GM18870 (cell line): ENCODE measurements around the gene HUNK.

Source experiments
- ATAC-seq: cut with Tn5 transposase; IDR thresholded peaks from one replicate; pipeline ENCODE4 v1.9.1; 2021; ENCODE audit warnings: moderate library complexity; ENCODE audit not compliant: unreplicated experiment

Gene HUNK

DNA sequence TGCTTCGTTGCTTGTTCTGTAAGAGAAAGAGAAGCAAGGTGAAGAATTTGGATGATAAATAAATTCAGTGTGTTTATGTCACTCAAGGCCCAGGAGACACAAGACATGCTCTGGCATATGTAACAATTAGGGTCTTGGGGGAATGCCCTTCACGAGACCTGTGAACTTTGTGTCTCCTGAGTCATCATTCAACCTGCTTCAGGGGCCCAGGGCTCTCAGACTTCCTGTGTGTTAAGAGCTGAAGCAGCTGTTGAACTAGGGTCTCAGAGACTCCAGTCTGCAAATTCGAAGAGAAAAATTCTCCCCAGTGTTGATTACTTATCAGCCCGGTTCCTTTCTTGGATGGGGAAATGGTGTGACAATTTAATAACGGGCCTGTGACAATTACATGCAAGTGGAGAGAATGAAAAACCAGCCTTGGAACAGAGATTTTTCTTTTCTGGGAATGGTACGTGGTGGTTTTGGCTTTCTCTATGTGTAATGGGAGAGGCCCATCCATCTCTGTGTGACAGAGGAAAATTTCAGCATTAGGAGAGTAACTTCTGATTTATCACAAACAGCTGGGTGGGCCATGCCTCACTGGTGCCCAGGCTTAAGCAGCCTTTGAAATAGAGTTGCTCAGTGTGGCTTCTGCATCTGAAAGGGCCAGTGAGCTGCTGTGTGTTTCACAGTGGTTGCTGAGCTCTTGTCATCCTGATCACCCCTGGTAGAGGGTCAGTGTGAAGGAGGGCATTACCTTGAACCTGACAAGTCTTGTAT, 22.4 kb downstream of the HUNK start:
- no peak for ATAC-seq

DNA sequence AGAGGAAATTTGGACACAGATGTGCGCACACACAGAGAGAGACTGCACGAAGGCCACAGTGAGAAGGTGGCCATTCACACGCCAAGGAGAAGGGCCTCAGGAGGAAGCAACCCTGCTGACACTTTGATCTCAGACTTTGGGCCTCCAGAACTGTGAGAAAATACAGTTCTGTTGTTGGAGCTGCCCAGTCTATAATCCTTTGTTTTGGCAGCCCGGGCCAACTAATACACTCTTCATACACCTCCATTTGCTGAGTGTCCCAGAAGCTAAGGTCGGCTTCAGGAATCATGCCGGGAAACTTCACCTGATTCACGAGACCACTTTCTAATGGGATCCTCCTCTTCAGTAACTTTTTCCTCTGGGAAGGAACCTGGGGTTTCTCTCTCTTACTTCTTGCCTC, 23.2 kb downstream of the HUNK start:
- ATAC-seq = no peak

DNA sequence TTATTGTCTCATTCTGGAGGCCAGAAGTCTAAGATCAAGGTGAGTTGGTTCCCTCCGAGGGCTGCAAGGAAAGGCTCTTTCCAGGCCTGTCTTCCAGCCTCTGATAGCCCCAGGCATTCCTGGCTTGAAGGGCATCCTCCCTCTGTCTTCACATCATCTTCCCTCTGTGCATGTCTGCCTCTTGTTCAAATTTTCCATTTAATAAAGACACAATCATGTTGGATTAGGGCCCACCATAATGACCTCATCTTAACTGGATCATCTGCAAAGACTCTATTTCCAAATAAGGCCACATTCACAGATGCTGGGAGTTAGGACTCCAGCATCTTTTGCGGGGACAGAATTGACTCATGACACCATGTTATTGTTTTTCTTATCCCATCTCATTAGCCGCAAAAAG, 24.5 kb downstream of the HUNK start:
- no peak for ATAC-seq

DNA sequence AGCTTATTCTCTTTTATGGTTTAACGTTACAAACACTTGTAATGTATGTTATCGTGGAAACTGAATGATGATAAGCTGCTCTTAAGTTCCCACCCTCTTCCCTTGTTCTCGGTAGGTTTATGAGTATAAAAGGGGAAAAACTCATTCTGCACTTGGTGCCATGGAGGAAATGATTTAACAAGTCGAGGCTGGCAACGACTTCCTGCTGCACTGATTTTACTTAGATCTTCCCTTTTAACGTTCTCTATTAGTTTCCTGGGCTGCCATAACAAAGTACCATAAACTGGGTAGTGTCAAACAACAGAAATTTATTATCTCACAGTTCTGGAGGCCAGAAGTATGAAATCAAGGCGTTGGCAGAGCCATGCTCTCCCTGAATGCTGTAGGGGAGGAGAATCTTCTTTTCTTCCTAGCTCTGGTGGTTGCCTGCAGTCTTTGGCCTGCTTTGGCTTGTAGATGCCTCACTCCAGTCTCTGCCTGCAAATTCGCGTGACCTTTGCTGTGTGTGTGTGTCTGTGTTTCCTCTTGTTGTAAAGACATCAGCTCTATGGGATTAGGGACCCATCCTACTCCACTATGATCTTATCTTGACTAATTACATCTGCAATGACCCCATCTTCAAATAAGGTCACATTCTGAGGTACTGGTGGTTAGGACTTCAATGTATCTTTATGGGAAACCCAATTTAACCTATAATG, 26.3 kb downstream of the HUNK start:
- no peak for ATAC-seq

DNA sequence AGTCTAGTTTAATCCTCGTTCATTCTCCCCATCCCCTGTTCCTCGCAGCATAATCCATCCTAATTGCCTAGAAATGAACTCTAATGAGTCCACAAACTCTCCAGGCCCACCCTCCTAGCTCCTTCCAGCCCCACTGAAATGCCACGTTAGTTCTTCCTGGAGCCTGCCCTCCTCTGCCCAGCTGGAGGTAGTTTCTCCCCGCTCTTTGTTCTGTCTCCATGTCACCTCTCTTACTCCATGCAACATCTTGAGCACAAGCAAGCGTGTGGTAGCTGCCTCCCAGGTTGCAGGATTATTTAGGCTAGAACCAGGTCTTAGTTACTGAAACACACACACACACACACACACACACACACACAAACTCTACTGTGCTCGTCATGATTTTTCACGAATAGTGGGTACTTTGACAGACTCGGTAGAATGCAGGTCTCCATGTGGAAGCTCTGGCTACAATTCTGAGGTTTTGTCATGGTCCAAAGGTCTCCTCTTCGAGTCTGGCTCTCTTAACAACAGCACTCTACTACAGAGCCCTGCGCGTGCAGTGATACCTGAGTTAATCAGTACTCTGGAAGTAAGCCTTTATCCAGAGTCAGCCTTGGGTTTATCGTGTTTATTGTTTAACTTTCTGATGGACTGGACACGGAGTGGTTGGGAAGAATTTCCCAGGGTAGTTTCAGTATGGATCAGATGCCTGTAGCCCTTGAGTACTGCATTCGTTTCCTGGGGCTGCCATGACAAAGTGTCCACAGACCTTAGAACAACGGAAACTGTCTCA, 27.5 kb downstream of the HUNK start:
- ATAC-seq = no peak

DNA sequence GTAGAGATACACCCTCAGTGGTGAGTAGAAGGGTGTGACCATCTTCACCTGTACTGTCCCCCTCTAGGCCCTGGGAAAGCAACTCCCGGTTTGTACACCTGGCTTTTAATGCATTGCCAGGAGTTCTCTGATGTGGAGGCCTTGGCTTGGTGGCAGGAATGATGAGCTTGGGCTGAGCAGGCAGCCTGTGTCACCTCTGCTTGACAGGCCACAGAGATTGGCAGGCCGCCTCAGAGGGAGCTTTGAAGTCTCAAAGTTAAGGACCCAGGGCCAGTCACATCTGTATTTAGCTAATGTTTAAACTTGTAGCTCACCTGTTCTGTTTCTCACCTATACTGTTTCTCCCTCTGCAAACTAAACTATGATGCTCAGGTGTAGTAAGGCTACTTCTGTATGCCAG, 28.5 kb downstream of the HUNK start:
- ATAC-seq = no peak

DNA sequence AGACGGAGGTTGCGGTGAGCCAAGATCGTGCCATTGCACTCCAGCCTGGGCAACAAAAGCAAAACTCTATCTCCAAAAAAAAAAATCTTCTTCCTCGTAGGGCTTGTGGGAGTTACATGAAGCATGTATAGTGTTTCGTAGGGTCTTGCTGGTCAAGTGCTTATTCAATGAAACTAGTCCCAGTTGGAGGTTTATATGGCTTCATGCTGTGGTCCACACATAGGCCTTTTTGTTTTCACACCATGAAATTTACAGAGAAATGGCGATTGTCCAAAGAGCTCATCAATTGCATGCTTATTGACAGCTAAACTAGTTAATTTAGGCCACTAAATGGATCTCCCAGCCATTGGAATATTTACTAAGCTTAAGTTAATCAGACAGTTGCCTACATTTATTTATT, 29.6 kb downstream of the HUNK start:
- no peak for ATAC-seq

DNA sequence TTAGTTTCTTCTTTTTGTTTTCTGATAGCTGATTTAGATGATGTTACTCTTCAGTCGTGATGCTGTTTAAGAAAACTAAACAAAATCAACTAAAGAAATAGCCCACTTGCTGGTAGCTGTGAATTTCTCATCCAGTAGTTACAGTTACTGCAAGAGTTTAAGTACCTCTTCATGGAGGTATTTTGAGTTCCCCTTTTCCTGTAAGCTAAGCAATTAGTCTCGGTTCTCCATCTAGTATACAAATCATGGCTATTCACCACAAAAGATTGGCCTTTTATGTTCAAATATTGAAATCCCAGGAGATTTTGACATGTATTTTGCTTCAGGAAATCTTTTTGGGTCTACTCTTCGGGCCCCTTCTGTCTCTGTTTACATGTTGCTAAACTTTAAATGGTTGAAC, 31.1 kb downstream of the HUNK start:
- ATAC-seq = no peak

DNA sequence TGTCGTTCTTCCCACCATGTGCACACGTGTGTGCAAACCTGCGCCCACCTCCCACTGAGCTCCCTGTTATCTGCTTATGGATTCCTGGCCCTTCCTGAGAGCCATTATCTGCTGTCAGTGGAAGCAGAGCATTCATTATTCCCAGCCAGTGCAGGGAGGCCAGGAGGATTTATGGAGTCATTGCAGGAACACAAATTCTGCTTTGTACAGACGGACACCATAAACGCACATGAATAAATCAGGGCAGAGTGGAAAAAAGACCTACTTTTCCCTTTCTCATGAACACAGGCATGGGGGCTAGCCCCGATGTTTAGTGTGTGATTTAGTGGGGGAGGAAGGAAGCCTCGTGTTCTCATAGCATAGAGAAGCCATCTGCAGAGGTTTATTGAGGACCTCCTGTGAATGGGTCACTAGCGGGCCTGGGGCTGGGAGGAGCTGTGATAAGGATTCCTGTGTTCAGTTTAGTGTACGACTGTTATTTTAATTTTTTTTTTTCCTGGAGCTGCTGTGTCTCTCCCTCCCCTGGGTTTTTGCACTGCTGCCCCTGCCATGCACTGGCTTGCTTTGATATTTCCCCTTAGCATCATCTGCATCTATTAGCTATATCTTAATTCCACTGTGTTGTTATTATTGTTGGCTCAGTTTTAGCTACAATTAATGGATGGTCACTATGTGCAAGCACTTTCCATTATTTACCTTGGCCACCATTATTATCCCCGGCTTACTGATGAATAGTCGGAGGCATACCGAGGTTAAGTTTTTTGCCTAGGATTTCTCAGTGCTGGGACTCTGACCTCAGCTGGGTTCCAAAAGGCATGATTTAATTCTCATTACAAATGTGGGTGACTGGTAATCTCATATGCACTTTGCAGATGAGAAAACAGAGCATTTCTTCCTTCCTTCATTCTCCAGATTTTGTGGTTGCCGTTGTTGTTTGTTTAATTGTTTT, 33.0 kb downstream of the HUNK start:
- ATAC-seq = no peak

DNA sequence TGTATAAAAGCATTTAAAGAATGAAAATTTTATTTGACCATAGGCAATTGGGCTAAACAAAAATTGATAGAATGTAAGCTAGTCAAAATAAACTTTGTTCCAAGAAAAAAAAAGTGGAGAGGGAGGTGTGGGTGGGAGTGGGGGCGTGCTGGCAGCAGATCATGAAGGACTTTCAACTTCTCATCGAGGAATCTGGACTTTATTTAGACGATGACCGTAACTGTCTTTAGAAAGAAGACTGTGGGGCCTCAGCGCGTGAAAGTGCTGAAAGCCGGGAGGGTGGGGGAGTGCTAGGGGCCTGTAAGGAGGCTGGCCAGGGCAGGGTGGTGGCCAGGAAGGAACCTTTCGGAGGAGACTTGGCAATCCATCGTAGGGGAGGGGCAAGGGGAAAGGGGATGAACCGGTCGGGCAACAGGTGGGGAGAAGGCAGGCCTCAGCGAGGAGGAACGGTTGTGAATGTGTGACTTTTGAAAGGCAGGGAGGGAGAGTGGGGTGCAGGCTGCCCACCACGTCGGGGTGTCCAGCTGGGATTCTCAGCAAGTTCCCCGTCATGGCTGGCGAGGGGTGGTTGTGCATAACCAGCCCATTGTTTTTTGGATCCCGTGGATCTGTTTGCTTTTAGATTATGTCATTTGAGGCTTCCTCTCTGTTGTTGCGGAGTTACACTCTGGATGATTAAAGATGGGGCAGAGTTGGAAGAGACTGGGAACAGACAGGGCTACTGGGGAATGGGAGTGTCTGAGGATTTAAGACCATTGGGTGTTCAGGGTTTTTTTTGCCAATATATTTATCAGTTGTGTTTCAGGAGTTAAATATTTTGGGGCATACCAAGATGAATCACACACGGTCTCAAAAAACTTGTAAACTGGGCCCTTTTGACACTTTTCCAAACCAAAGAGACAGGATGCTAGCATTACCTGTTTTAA, 35.5 kb downstream of the HUNK start:
- ATAC-seq = no peak

DNA sequence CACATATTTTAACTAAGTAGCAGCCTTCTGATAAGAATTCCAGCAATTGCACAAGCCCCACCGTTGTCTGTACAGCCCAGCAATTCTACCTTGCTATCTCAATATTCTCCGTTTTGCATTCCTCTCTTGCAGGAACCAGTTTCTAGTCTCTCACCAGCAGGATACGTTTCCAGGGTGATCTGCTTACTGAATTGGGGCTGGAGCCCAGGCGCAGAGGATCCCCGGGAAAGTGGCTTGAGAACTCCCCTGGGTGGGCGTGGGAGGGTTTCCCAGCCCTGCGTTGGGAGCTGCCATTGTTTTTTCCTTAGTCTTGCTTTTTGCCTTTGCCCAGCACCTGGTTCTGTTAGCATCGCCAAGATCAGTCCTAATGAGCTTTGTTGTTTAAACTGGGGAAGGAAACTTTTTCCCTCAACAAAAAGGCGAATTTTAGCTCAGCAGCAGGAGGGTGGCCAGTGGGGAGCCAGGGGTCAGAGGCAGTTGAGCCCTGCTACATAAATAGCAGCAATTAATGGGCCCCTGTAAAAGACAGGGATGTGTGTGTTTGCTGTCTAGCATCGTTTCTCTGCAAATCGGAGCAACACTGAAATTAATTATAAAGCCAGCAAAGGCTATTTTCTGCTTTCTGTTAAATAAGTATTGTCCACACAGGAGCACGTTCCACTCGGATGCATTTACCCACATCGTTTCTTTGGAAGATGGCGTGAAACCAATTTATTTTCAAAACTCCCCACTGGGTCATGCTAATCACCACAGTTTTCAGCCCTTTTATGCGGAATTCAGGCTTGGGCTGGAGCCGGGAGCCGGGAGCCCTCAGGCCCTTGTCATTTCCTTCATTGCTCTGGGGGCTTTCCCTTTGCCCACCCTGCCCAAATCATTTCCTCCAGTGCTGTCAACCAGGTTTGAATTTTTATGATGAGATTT, 36.6 kb downstream of the HUNK start:
- no peak for ATAC-seq

DNA sequence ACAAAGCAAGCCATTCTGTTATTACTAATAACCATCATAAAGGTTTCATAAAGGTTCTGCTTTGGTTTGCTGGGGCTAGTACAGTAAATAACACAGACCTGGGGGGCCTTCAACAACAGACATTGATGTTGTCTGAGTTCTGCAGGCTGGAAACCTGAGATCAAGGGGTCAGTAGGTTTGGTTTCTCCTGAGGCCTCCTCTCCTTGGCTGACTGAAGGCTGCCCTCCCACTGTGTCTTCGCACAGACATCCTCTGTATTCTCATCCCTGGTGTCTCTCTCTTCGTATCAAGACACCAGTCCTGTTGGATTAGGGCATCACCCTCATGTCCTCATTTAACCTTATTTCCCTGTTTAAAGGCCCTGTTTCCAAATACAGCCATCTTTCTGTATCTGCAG, 37.3 kb downstream of the HUNK start:
- no peak for ATAC-seq

DNA sequence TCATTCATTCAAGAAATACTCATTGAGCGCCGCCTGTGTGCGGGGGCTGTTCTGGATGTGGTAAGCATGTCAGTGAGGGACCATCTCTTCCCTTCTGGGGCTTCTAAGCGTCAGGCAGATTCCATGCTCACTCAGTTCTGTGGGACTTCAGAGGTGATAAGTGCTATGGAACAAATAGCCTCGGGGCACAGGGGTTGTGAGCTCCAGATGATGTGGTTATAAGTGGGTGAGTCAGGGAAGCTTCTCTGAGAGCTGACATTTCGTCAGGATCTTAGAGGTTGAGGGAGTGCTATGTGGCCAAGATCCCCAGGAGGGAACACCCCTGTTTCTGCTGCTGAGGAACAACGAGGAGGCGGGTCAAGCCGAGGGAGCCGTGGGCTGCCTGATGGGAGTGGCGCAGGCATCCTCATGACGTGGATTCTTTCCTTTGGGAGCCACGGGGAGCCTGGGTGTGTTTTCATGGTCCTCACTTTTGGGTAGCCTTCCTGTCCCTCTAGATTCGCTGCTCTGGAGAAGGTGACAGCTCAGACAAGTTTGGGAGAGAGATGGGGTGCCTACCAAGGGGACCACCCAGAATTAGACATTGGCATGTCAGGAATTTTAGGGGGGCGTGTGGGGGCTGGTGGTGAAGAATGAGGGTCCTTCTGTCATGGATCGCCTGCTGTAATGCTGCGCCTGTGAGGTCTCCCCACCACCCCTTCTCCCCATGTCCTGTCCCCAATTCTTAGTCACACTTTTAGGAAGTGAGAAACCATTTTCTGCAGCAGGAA, 38.5 kb downstream of the HUNK start:
- no peak for ATAC-seq

DNA sequence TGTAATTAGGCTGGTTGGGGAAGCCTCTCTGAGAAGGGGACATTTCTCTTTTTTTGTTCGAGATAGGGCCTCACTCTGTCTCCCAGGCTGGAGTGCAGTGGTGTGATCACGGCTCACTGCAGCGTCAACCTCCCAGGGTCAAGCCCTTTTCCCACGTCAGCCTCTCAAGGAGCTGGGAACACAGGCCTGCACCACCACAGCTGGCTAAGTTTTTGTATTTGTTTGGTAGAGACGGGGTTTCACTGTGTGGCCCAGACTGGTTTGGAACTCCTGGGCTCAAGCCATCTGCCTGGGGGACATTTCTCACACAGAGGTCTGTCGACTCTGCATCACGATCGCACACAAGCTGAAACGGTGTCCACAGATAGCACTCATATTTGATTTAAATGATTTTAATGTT, 39.7 kb downstream of the HUNK start:
- no peak for ATAC-seq

DNA sequence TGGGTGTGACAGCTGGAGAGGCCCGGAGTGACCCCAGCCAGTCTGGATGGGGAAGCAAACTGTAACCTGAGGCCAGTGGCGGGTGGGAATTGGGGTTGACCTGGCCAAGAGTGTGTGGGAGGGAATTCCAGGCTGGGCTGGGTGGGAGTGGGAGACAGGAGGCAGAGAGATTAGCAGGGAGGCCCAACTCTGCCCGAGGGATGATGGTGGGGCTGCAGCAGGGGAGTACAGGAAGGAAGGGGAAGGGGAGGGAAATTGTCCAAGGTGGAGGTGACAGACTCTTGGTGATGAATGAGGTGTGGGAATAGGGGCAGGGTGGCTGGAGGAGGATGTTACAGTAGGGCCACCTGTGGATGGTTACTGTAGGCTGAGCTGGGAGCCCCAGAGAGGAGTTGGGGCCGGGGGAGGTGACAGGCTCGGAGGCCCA, 40.4 kb downstream of the HUNK start:
- no peak for ATAC-seq

DNA sequence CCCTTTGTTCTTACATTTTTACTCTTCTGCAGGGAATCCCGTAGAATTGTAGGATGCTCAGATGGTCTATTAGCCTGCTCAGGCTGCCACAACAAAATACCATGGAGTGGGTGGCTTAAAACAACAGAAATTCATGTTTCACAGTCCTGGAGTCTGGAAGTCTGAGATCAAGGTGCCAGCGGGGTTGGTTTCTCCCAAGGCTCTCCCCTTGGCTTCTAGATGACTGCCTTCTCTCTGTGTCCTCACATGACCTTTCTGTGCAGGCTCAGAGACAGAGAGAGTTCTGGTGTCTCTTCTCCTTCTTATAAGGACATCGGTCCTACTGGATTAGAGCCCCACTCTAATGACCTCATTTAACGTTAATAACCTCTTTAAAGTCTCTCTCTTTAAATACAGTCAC, 41.7 kb downstream of the HUNK start:
- ATAC-seq = no peak

DNA sequence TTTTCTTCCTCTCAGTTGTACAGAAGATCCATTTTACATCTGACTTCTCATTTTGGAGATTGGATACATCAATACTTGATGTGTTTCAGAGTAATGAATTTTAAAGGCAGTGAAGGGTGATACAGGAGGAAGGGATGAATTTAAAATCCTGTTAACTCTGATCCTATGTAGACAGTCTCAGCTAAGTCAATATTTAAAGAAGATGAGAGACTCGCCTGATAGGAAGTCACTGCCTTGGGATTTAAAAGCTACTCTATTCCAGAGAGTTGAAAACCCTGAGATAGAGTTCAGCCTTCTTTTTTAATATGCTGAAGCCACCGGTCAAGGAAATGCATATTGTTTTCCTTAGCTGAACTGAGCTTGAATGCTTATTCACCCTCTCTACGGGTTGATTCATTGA, 42.7 kb downstream of the HUNK start:
- ATAC-seq = no peak

DNA sequence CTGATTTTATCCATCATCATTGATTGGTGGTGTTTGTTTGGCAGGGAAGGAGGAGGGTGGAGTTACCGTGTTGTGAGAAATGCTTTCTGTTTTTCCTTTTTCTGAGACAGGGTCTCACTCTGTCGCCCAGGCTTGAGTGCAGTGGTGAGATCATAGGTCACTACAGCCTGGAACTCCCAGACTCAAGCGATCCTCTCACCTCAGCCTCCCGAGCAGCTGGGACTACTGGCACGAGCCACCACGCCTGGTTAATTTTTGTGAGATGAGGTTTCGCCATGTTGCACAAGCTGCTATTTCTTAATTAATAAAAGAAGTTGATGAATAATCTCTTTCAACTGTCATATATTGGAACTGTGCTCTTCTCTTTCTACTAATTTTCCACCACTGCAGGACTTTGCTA, 44.3 kb downstream of the HUNK start:
- no peak for ATAC-seq
